KOPT-K1 (cell line): Measurements from ENCODE around the gene AKIP1.
"Not testable (repeated sequence)": the region's sequence is repeated elsewhere in the genome, so short reads cannot be mapped to it uniquely, and the experiment has no call there.

Experiments used
- H3K27ac ChIP-seq: fragments of 200-600 bp; sonication (generic); 2 replicates; pipeline ENCODE4 v1.5.1; 2016; ENCODE audit warnings: antibody characterized with exemption, mild to moderate bottlenecking, low read depth, low read length; ENCODE audit not compliant: poor library complexity, severe bottlenecking
- H3K36me3 ChIP-seq: fragments of 200-600 bp; sonication (generic); 2 replicates; pipeline ENCODE4 v1.5.1; 2017; ENCODE audit warnings: antibody characterized with exemption, mild to moderate bottlenecking, low read length, moderate library complexity; ENCODE audit not compliant: insufficient read depth
- H3K9me3 ChIP-seq: fragments of 200-600 bp; sonication (generic); 2 replicates; pipeline ENCODE4 v1.5.1; 2017; ENCODE audit warnings: antibody characterized with exemption, low read length, mild to moderate bottlenecking; ENCODE audit not compliant: insufficient read depth, poor library complexity, severe bottlenecking

AKIP1 gene, protein sequence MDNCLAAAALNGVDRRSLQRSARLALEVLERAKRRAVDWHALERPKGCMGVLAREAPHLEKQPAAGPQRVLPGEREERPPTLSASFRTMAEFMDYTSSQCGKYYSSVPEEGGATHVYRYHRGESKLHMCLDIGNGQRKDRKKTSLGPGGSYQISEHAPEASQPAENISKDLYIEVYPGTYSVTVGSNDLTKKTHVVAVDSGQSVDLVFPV

DNA sequence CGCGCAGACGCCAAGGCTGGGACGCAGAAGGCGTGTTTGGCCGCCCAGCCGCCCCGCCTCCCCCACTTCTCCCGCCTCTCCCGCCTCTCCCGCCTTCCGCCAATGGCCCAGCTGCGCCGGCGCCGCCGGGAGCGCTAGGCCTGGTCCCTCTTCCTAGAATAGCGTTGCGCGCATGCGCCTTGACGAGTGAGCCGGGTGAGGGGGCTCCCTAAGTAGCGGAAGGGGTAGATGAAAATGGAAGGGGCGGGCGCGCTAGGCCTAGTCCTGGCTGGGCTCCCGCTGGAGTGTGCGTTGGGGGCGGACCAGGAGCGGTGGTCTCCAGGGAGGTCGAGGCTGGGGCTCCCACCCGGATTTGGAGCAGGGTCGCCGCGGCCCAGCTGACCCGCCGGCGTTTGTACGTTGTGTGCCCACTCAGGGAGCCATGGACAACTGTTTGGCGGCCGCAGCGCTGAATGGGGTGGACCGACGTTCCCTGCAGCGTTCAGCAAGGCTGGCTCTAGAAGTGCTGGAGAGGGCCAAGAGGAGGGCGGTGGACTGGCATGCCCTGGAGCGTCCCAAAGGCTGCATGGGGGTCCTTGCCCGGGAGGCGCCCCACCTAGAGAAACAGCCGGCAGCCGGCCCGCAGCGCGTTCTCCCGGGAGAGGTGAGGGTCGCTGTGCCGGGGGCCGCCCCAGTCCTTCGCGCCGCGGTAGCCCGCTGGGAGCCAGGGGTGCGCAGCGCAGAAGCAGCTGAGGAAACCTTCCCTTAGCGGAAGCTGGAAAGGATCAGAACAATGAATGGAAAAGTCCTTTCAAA is at the start of gene AKIP1:
AKIP1 (plus strand) TSS at position 161 of the 795 bp plus-strand sequence; CDS start at position 422, 261 bp downstream.
- Histone ChIP-seq H3K36me3 (peaks cover 11% of the 10 kb centered on the region), H3K9me3 (no peaks in the 10 kb centered on the region), H3K27ac (peak within 1 kb of the TSS; percentile 84)

DNA sequence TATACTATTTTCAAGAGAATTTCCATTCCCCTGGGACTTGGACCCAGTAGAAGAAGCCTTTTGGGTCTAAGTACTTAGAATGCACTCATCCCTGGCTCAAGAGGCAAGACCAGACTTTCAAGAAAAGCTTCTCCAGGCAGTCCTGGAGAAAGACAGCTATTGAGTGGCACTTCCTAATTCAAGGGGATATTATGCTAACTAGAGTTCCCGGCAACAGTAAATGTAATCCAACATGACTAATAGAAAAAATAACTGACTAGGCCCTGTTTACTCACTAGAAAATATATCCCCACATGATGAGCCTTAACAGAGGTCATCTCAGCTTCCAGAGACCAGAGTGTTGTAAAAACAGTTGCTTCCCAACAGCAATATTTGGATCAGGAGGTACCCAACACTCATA is 47.2 kb upstream of the AKIP1 start:
- H3K36me3 ChIP-seq, result no peaks in the 10 kb centered on the region
- H3K9me3 ChIP-seq, result no peaks in the 10 kb centered on the region
- H3K27ac ChIP-seq, result no peak overlapping the region

DNA sequence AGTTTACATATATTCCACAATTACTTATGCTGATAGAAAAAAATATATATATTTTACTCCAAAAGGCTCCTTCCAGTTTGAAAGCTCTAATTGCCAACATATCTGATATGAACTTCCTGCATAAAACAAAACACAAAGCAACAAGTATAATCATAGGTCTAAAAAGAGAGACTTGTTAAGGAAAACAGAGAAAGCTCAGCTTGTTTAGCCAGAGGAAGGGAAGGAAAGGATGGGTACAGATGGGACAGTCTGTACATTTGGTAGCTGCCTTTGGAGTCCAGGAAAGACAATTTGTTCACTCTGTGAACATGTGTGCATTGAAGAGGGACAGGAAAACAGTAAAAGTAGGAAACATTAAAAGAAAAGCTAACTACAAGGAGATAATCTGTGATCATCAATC is 45.7 kb upstream of the AKIP1 start:
- no peaks in the 10 kb centered on the region for H3K9me3 ChIP-seq
- no peaks in the 10 kb centered on the region for H3K36me3 ChIP-seq
- H3K27ac ChIP-seq, result no peak overlapping the region

DNA sequence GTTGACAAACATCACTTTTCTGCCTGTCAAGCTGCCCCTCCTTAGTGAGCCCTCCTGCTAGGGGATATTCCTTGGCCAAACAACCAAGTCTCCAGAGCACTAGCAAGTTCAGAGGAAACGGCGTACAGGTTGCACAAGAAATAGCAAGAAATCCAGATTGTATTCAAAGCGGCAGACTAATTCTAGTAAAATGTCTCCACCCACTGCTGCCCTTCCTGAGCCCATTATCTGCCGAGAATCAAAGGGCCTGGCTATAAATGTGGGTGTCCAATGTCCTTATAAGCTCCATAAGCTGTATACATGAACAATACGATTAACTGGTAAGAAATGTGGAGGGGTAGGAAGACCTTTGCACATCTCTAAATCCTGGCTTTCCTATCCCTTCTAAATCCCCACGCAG is 44.0 kb upstream of the AKIP1 start:
- Histone ChIP-seq H3K9me3 (no peaks in the 10 kb centered on the region), H3K36me3 (no peaks in the 10 kb centered on the region), H3K27ac (no peak overlapping the region)

DNA sequence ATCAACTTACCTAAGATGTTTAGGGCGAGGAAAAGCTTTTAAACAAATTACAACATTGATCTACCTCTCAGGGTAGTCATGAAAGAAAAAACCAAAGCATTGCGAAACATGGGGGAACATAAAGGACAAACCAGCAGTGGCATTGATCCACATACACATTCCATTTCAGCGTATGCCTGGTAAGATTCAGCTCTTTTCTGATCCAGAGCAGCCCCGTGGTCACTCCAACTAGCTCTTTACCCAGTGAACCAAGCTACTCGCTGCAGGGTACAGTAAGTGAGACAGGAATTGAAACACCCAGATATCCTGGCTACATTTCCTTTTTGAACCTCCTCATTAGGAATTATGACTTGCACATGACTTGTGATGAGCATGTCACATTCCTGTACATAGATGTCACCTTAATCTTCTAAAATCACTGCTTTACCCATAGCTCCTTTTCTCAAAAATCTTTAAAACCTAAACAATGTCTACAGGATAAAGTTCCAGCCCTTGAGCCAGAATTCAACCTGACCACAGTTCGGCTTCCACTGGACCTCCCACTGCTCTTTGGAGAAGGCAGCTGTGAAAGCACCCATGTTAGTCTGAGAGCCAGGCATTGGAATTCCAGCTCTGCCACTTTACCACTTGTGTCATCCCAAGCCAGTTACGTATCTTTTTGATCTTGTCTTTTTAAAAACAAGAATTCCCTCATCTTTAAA is 42.9 kb upstream of the AKIP1 start:
- no peaks in the 10 kb centered on the region for H3K36me3 ChIP-seq
- no peak overlapping the region for H3K27ac ChIP-seq
- H3K9me3 ChIP-seq, result no peaks in the 10 kb centered on the region

DNA sequence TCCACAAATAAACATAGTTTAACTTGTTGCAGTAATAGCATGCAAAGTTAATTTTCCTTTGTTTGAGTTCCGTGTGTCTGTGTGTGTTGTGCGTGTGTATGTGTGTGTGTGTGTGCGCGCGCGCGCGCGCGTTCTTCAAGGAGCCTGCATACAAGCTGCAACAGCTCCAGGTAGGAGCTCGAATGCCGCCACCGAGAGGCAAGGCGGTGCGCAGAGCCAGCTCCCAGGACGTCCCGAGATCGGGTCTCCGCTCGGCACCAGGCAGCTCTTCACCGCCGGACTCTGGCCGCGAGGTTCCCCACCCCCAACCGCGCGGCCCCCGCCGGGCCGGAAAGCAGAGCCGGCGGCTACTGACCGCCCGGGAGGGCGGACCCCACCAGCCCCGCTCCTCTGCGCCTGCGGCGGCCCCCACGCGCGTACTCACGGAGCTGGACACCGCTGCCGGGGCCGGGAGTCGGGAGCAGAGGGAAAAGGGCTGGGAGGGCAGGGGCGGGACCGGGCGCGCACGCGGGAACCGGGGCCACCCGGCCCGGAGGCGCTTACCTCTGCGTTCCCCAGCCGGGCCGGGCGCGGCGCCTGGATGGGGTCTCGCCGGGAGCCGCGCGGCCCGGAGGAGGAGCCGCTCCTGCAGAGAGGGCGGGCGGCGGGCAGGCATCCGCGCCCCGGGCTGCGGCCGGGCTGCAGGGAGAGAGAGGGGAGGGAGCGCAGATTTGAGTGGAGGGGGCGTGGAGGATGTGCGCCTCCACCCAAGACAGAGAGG is 40.4 kb upstream of the AKIP1 start:
- Histone ChIP-seq H3K27ac (no peak overlapping the region), H3K9me3 (no peaks in the 10 kb centered on the region), H3K36me3 (no peaks in the 10 kb centered on the region)

DNA sequence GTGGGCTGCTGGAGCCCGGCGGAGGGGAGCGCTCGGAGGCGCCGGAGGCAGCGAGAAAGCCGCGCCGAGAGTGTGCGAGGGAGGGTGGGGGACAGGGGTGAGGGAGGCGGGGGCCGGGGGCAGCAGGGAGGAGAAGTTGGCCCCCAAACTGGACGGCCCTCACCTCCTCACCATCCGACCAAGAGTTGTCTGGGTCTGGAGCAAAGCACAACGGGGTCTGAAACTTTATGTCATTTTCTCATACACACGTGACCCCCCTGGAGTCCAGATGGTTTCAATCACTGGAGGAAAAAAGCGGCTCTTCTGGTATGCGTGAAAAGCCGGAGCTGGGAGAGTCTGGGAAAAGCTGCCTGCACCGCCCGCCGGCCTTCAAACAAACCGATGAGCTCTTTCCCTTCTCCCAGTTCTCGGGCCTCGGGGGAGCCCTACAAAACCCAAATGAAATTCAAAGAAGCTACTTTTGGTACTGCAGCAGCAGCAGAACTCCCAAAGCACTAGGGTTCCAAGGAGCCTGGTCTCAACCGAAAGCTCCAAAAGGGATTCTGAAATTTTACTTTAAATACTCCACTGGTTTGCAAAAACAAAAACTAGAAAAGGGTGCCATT is 39.7 kb upstream of the AKIP1 start:
- H3K27ac ChIP-seq, result no peak overlapping the region
- H3K9me3 ChIP-seq, result no peaks in the 10 kb centered on the region
- H3K36me3 ChIP-seq, result no peaks in the 10 kb centered on the region

DNA sequence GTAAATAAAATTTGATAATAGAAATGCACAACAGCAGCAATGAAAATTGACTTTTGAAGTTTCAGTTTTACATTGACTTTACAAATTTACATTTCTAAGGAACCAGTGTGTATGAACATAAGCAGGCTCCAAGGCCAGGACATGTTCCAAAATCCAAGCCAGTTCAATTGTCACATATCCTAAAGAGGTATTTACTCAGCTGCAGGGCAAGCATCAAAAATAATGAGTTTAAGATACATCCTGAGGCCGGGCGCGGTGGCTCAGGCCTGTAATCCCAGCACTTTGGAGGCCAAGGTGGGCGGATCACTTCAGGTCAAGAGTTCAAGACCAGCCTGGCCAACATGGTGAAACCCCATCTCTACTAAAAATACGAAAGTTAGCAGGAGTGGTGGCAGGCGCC is 39.0 kb upstream of the AKIP1 start:
- H3K36me3 ChIP-seq, result no peaks in the 10 kb centered on the region
- no peaks in the 10 kb centered on the region for H3K9me3 ChIP-seq
- H3K27ac ChIP-seq, result no peak overlapping the region

DNA sequence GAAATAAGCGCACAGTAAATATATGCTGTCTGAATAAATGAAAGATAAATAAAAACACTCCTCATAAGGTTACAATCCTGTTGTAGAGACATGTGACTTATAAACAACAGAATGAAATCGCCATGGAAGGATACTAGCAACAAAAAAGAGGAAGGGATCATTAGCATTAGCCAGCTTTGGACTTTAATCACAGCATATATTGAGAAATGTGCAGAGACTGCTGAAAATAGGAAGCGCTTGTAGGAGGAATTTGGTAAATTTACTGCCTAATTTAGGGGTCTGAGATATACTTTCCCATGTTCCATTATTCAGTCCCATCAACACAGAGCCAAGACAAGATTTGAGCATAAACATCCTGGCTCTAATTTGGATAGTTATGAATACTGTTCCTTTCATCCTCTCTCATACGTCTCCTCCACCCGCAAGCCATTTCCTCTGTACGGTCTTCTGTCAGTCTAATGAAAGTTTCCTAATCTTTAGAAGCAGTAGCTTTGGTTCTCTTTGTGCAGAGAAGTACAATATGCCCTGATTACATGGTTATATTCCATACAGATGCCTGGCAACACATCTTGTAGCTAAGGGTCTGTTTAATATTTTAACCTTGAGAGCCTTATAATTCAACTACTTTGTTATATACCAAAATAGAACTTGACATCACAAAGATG is 37.1 kb upstream of the AKIP1 start:
- Histone ChIP-seq H3K36me3 (no peaks in the 10 kb centered on the region), H3K9me3 (no peaks in the 10 kb centered on the region), H3K27ac (no peak overlapping the region)

DNA sequence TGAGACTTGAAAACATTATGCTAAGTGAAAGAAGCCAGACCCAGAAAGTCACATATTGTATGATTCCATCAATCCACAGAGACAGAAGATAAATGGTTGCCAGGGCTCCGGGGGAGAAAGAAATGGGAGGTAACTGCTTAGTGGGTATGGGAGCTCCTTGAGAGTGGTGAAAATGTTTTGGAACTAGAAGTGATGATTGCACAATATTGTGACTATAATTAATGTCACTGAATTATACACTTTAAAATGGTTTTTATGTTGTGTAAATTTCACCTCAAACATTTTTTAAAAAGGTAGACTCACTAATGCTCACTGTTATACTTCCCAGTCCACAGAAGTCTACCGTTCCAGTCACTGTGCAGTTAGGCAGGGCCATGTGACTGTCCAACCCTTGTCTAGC is 32.2 kb upstream of the AKIP1 start:
- no peaks in the 10 kb centered on the region for H3K36me3 ChIP-seq
- H3K27ac ChIP-seq, result no peak overlapping the region
- H3K9me3 ChIP-seq, result no peaks in the 10 kb centered on the region

DNA sequence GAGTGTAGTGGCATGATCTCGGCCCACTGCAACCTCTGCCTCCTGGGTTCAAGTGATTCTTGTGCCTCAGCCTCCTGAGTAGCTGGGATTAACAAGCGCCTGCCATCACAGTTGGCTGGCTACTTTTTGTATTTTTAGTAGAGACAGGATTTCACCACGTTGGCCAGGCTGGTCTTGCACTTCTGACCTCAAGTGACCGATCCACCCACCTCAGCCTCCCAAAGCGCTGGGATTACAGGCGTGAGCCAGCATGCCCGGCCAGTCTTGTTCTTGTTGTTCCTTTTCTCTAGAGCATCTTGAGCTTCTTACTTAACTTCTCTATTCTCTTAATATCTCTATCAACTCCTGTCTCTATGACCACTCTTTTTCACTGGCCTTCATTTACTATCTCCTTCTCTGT is 29.4 kb upstream of the AKIP1 start:
- not testable (repeated sequence) for H3K9me3 ChIP-seq, H3K27ac ChIP-seq, H3K36me3 ChIP-seq

DNA sequence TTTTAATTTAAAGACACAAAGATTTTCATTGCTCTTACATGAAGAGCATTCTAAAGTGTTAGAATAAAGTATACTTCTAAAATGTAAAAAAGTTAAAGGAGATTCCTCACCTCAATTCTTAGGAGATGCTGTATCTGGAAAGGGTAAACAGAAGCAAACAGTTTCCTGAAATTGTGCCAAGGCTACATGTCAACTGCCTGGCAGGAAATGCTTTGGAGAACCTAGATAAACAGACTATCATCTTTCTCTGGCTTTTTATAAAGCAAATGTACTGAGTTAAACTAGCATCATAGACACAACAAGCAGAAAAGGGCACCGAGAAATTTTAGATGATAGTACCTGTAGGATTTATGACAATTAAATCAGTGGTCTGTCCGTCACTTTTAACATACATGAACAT is 24.7 kb upstream of the AKIP1 start:
- no peaks in the 10 kb centered on the region for H3K9me3 ChIP-seq
- H3K36me3 ChIP-seq, result no peaks in the 10 kb centered on the region
- H3K27ac ChIP-seq, result no peak overlapping the region

DNA sequence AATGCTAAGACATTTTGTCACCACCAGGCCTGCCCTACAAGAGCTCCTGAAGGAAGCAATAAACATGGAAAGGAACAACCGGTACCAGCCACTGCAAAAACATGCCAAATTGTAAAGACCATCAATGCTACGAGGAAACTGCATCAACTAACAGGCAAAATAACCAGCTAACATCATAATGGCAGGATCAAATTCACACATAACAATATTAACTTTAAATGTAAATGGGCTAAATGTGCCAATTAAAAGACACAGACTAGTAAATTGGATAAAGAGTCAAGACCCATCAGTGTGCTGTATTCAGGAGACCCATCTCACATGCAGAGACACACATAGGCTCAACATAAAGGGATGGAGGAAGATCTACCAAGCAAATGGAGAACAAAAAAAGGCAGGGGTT is 19.8 kb upstream of the AKIP1 start:
- H3K36me3 ChIP-seq, H3K9me3 ChIP-seq, H3K27ac ChIP-seq: not testable (repeated sequence)

DNA sequence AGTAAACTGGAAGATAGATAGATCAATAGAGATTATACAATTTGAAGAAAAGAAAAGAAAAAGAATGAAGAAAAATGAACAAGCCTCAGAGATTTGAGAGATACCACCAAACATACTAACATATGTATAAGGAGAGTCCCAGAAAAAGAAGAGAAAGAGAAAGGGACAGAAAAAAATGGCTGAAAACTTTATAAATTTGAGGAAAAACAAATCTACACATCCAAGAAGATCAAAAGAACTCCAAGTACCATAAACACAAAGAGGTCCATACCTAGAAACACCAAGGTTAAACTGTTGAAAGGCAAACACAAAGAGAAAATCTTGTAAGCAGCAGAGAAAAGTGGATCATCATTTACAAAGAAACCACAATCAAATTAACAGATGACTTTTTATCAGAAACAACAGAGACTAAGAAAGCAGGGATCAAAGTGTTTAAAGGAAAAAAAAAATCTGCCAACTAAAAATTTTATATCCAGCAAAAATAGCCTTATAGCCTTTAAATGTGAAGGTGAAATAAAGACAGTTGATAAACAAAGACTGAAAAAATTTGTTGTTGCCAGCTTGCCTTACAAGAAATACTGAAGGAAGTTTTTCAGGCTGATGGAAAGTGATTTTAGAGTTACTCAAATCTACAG is 11.8 kb upstream of the AKIP1 start:
- no peaks in the 10 kb centered on the region for H3K36me3 ChIP-seq
- peaks cover 31% of the 10 kb centered on the region for H3K9me3 ChIP-seq
- no peak overlapping the region for H3K27ac ChIP-seq
